ENCODE results near the gene AGXT2.
A peak's percentile ranks its signal among the peaks of the same experiment; 100 is the strongest.

Gene AGXT2

DNA sequence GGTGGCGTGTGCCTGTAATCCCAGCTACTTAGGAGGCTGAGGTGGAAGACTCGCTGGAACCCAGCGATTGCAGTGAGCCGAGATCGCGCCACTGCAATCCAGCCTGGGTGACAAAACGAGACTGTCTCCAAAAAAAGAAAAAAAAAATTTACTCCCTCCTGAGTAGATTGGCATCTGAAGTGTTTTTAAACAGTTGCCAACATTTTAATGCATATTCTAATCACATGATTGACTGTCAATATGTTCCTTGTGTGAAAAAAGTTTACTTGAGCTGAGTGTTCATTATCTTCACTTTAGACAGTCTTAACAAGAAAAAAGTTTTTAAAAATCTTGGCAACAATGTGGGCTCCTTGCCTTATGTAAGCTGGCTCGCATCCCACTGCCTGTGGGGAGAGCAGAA lies 53.8 kb downstream of the AGXT2 start:
- H2BK15ac ChIP-seq (ENCODE audit: low read depth, poor library complexity, severe bottlenecking), result no peak overlapping the region
- no peak overlapping the region for H2AFZ ChIP-seq (ENCODE audit: low read depth, low read length)
- no peak overlapping the region for H3K9ac ChIP-seq (ENCODE audit: low read length)
- H2AK5ac ChIP-seq (ENCODE audit: low read length, severe bottlenecking), result no peak overlapping the region
- H3K23ac ChIP-seq (ENCODE audit: low read length in 2 of 2), result no peak overlapping the region
- no peak overlapping the region for H3K18ac ChIP-seq (ENCODE audit: low read depth in 1 of 2, low read length in 2 of 2)
- no peaks in the 10 kb centered on the region for H3K9me3 ChIP-seq (ENCODE audit: control insufficient read depth, low read length)
- 89% methylated on average over 4 of the region's 8 CpGs for WGBS
- H3K14ac ChIP-seq (ENCODE audit: low read length in 2 of 2), result no peak overlapping the region
- H4K91ac ChIP-seq (ENCODE audit: low read length), result no peak overlapping the region
- no peak overlapping the region for H2BK12ac ChIP-seq (ENCODE audit: low read length in 2 of 2)
- no peak for DNase-seq
- no peak overlapping the region for H3K27ac ChIP-seq (ENCODE audit: low read length, poor library complexity, severe bottlenecking)
- H3K4me3 ChIP-seq (ENCODE audit: insufficient read depth in 1 of 2, low read depth in 1 of 2, low read length in 2 of 2), result no peak overlapping the region
- H3K4me2 ChIP-seq (ENCODE audit: low read length, poor library complexity, severe bottlenecking), result no peak overlapping the region
- no peak overlapping the region for H2BK120ac ChIP-seq (ENCODE audit: low read depth, low read length)
- H3K79me1 ChIP-seq (replicated peaks; ENCODE audit: low read length, poor library complexity, severe bottlenecking), result no peaks in the 10 kb centered on the region
- no peak overlapping the region for H2BK5ac ChIP-seq (ENCODE audit: low read depth, low read length, poor library complexity, severe bottlenecking)
- H3K4me1 ChIP-seq (ENCODE audit: control insufficient read depth, insufficient read depth, low read depth, low read length), result peaks cover 3% of the 10 kb centered on the region
- no peak overlapping the region for H3K4ac ChIP-seq (ENCODE audit: low read depth in 1 of 2, low read length in 2 of 2)
- no peaks in the 10 kb centered on the region for H3K36me3 ChIP-seq (ENCODE audit: control insufficient read depth in 1 of 2, insufficient read depth in 2 of 2, low read depth in 1 of 2, low read length in 2 of 2)
- H3K27me3 ChIP-seq (ENCODE audit: control insufficient read depth in 1 of 2, insufficient read depth in 1 of 2, low read length in 2 of 2), result peaks cover 6 to 20% of the 10 kb centered on the region in 2 experiments
- H4K8ac ChIP-seq (ENCODE audit: low read length), result no peak overlapping the region

DNA sequence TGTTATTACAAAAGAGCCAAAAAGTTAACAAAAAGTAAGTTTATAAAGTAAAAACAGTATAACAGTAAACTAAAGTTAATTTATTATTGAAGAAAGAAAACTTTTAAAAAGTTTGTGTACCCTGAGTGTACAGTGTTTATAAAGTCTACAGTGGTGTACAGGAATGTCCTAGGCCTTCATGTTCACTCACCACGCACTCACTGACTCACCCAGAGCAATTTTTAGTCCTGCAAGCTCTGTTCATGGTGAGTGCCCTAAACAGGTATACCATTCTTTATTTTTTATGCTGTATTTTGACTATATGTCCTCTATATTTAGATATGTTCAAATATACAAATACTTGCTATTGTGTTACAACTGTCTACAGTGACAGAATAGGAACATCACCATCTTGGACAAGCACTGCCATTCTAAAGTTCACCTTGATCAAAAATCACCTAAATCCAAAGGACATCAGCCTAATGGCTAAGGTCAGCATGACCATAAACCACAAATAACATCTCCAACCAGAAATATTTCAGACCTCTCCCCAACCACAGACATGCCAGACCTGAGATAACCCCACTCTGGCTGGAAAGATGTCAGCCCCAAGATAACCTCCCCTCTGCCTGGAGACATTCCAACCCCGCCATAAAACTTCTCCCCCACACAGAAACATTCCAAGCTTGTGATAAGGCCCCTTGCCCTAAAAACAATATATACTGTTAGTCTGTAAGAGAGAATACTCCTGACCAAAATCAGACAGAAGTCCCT lies 56.1 kb downstream of the AGXT2 start:
- Histone ChIP-seq H3K4me3 (ENCODE audit: insufficient read depth in 1 of 2, low read depth in 1 of 2, low read length in 2 of 2) (no peak overlapping the region), H4K8ac (ENCODE audit: low read length) (no peak overlapping the region), H2BK12ac (ENCODE audit: low read length in 2 of 2) (no peak overlapping the region), H2AFZ (ENCODE audit: low read depth, low read length) (no peak overlapping the region), H2BK15ac (ENCODE audit: low read depth, poor library complexity, severe bottlenecking) (no peak overlapping the region), H2BK5ac (ENCODE audit: low read depth, low read length, poor library complexity, severe bottlenecking) (no peak overlapping the region), H3K9me3 (ENCODE audit: control insufficient read depth, low read length) (peaks cover 9% of the 10 kb centered on the region), H2AK5ac (ENCODE audit: low read length, severe bottlenecking) (no peak overlapping the region), H3K18ac (ENCODE audit: low read depth in 1 of 2, low read length in 2 of 2) (no peak overlapping the region), H3K14ac (ENCODE audit: low read length in 2 of 2) (no peak overlapping the region), H3K23ac (ENCODE audit: low read length in 2 of 2) (no peak overlapping the region), H4K91ac (ENCODE audit: low read length) (no peak overlapping the region), H3K4me2 (ENCODE audit: low read length, poor library complexity, severe bottlenecking) (no peak overlapping the region), H3K4ac (ENCODE audit: low read depth in 1 of 2, low read length in 2 of 2) (no peak overlapping the region), H2BK120ac (ENCODE audit: low read depth, low read length) (no peak overlapping the region), H3K79me1 (replicated peaks; ENCODE audit: low read length, poor library complexity, severe bottlenecking) (no peaks in the 10 kb centered on the region), H3K27ac (ENCODE audit: low read length, poor library complexity, severe bottlenecking) (no peak overlapping the region), H3K27me3 (ENCODE audit: control insufficient read depth in 1 of 2, insufficient read depth in 1 of 2, low read length in 2 of 2) (peaks cover 6 to 22% of the 10 kb centered on the region in 2 experiments), H3K36me3 (ENCODE audit: control insufficient read depth in 1 of 2, insufficient read depth in 2 of 2, low read depth in 1 of 2, low read length in 2 of 2) (no peaks in the 10 kb centered on the region), H3K9ac (ENCODE audit: low read length) (no peak overlapping the region), H3K4me1 (ENCODE audit: control insufficient read depth, insufficient read depth, low read depth, low read length) (no peaks in the 10 kb centered on the region)
- WGBS, result 100% methylated on average over 1 of the region's 2 CpGs
- DNase-seq, result peak; percentile 50

DNA sequence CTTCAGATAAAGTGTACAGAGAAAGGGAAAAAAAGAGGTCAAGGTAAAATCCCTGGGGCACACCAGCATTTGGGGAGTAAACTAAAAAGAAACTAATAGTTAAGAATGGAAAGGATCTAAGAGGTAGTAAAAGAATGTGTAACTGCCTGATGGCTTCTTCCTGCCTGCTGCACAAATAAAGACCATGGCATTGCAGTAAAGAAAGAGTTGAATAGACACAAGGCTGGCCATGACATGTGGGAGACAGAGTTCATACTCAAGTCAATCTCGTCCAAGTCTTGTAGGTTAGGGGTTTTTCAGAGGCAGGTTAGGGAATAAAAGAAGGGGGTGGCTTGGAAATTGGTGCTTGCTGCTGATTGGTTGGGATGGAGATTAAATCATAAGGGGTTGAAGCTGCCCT lies 60.8 kb downstream of the AGXT2 start:
- 65% methylated on average over 1 of the region's 1 CpG for WGBS

DNA sequence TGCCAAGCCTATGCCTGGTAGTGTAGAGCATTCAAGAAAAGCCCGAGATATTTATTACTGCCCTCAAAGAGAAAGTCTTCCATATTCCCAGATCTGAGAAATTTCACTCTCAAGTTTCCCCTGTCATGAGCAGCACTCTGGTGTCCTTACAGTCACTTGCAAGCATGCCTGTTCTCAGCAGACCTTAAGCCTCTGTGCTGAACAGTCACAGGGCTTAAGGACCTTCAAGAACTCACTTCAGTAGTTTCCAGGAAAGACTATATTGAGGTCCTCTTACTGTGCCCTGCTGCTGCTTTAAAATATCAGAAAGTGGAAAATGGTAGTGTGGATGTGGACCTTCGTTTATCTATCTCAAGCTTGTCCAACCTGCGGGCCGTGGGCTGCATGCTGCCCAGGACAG lies 64.9 kb downstream of the AGXT2 start:
- no peak overlapping the region for H2AK5ac ChIP-seq (ENCODE audit: low read length, severe bottlenecking)
- no peaks in the 10 kb centered on the region for H3K4me1 ChIP-seq (ENCODE audit: control insufficient read depth, insufficient read depth, low read depth, low read length)
- H3K4me2 ChIP-seq (ENCODE audit: low read length, poor library complexity, severe bottlenecking), result no peak overlapping the region
- DNase-seq, result no peak
- no peak overlapping the region for H3K27ac ChIP-seq (ENCODE audit: low read length, poor library complexity, severe bottlenecking)
- H2BK120ac ChIP-seq (ENCODE audit: low read depth, low read length), result no peak overlapping the region
- no peak overlapping the region for H2BK5ac ChIP-seq (ENCODE audit: low read depth, low read length, poor library complexity, severe bottlenecking)
- no peak overlapping the region for H4K91ac ChIP-seq (ENCODE audit: low read length)
- H3K14ac ChIP-seq (ENCODE audit: low read length in 2 of 2), result no peak overlapping the region
- H3K23ac ChIP-seq (ENCODE audit: low read length in 2 of 2), result no peak overlapping the region
- H4K8ac ChIP-seq (ENCODE audit: low read length), result no peak overlapping the region
- no peak overlapping the region for H2AFZ ChIP-seq (ENCODE audit: low read depth, low read length)
- no peaks in the 10 kb centered on the region for H3K36me3 ChIP-seq (ENCODE audit: control insufficient read depth in 1 of 2, insufficient read depth in 2 of 2, low read depth in 1 of 2, low read length in 2 of 2)
- H3K18ac ChIP-seq (ENCODE audit: low read depth in 1 of 2, low read length in 2 of 2), result no peak overlapping the region
- H3K27me3 ChIP-seq (ENCODE audit: control insufficient read depth in 1 of 2, insufficient read depth in 1 of 2, low read length in 2 of 2), result no peaks in the 10 kb centered on the region
- H2BK12ac ChIP-seq (ENCODE audit: low read length in 2 of 2), result no peak overlapping the region
- H3K9ac ChIP-seq (ENCODE audit: low read length), result no peak overlapping the region
- no peak overlapping the region for H3K4me3 ChIP-seq (ENCODE audit: insufficient read depth in 1 of 2, low read depth in 1 of 2, low read length in 2 of 2)
- peaks cover 24% of the 10 kb centered on the region for H3K9me3 ChIP-seq (ENCODE audit: control insufficient read depth, low read length)
- WGBS, result 88% methylated on average over 2 of the region's 4 CpGs
- no peak overlapping the region for H3K4ac ChIP-seq (ENCODE audit: low read depth in 1 of 2, low read length in 2 of 2)
- no peak overlapping the region for H2BK15ac ChIP-seq (ENCODE audit: low read depth, poor library complexity, severe bottlenecking)
- no peaks in the 10 kb centered on the region for H3K79me1 ChIP-seq (replicated peaks; ENCODE audit: low read length, poor library complexity, severe bottlenecking)

More for the DNA sequence above, 60.8 kb downstream of the AGXT2 start:
- Histone ChIP-seq H2BK120ac (ENCODE audit: low read depth, low read length) (no peak overlapping the region), H2BK5ac (ENCODE audit: low read depth, low read length, poor library complexity, severe bottlenecking) (no peak overlapping the region), H3K79me1 (replicated peaks; ENCODE audit: low read length, poor library complexity, severe bottlenecking) (no peaks in the 10 kb centered on the region), H3K27me3 (ENCODE audit: control insufficient read depth in 1 of 2, insufficient read depth in 1 of 2, low read length in 2 of 2) (peaks cover 0 to 4% of the 10 kb centered on the region in 2 experiments), H3K4ac (ENCODE audit: low read depth in 1 of 2, low read length in 2 of 2) (no peak overlapping the region), H3K9me3 (ENCODE audit: control insufficient read depth, low read length) (peaks cover 24% of the 10 kb centered on the region), H2AK5ac (ENCODE audit: low read length, severe bottlenecking) (no peak overlapping the region), H3K18ac (ENCODE audit: low read depth in 1 of 2, low read length in 2 of 2) (no peak overlapping the region), H3K4me2 (ENCODE audit: low read length, poor library complexity, severe bottlenecking) (no peak overlapping the region), H3K4me1 (ENCODE audit: control insufficient read depth, insufficient read depth, low read depth, low read length) (no peaks in the 10 kb centered on the region), H4K8ac (ENCODE audit: low read length) (no peak overlapping the region), H3K14ac (ENCODE audit: low read length in 2 of 2) (no peak overlapping the region), H3K4me3 (ENCODE audit: insufficient read depth in 1 of 2, low read depth in 1 of 2, low read length in 2 of 2) (no peak overlapping the region), H2BK12ac (ENCODE audit: low read length in 2 of 2) (no peak overlapping the region), H2AFZ (ENCODE audit: low read depth, low read length) (no peak overlapping the region), H3K23ac (ENCODE audit: low read length in 2 of 2) (no peak overlapping the region), H3K9ac (ENCODE audit: low read length) (no peak overlapping the region), H3K36me3 (ENCODE audit: control insufficient read depth in 1 of 2, insufficient read depth in 2 of 2, low read depth in 1 of 2, low read length in 2 of 2) (no peaks in the 10 kb centered on the region), H3K27ac (ENCODE audit: low read length, poor library complexity, severe bottlenecking) (no peak overlapping the region), H4K91ac (ENCODE audit: low read length) (no peak overlapping the region), H2BK15ac (ENCODE audit: low read depth, poor library complexity, severe bottlenecking) (no peak overlapping the region)
- no peak for DNase-seq
